ENCODE measurements around the gene AP2A2. TPM values are rescaled to one million over a fixed set of nuclear protein-coding genes. Genes with fewer than 3 reads are reported as not detected.

The AP2A2 gene
- total RNA-seq, 1 donor from 2014 or later = 92.0 TPM

DNA sequence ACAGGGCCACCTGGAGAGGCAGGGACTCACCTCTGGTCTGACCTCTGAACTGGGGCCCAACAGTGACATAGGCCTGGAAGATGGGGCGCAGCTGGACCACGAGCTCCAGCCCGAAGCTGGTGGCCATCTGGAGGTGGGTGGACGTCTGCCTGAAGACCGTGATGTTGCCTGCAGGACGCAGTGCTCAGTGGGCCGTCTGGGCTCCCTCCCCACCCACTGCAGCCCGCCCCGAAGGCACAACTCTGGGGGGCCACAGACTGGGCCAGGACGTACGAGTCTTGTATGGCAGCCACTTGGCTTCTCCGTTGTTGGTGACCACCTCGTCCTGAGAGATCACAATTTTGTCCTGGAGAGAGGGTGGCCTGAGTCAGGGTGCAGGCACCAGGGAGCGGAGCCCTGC lies 102.9 kb downstream of the AP2A2 start:
- H3K4me1 ChIP-seq = no peaks in the 10 kb centered on the region
- H3K36me3 ChIP-seq = no peaks in the 10 kb centered on the region
- no peak overlapping the region for H3K4me3 ChIP-seq
- H3K27me3 ChIP-seq = no peaks in the 10 kb centered on the region
- intact Hi-C loops (cut with DNase I) = no loop called here
- DNase-seq (no peak), ATAC-seq (no peak)
- no peaks in the 10 kb centered on the region for H3K9me3 ChIP-seq
- no peak overlapping the region for H3K27ac ChIP-seq
- TF ChIP-seq CTCF (IDR thresholded peaks at IDR 0.05) = no peak

DNA sequence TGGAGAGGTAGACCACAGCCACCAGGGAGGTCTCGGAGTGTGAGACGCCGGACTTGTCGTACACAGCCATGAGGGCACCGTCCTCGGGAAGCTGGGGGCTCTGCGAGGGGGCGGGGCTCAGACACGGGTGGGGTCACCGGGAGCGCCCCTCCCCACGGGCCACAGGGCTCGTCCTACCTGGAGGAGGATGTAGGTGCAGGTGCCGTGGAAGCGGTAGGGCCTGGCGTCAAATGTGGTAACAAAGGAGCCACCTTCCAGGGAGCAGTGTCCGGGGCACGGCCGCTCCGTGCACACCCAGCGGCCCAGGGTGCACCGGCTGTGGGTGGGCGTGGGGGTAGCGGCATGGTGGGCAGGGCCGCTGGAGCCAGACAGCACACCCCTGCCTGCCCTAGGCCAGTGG lies 103.4 kb downstream of the AP2A2 start:
- TF ChIP-seq CTCF (IDR thresholded peaks at IDR 0.05) = no peak
- intact Hi-C loops (cut with DNase I) = no loop called here
- DNase-seq = no peak

GRCh38 chr11:1029654-1030053 lies 104.0 kb downstream of the AP2A2 start:
- Histone ChIP-seq H3K27ac (no peak overlapping the region), H3K9me3 (no peaks in the 10 kb centered on the region), H3K4me3 (no peak overlapping the region), H3K36me3 (no peaks in the 10 kb centered on the region), H3K4me1 (no peaks in the 10 kb centered on the region), H3K27me3 (no peaks in the 10 kb centered on the region)
- TF ChIP-seq CTCF (IDR thresholded peaks at IDR 0.05) = no peak
- ATAC-seq (no peak), DNase-seq (no peak)
- intact Hi-C loops (cut with DNase I) = no loop called here

More for the DNA sequence above, 103.4 kb downstream of the AP2A2 start:
- no peaks in the 10 kb centered on the region for H3K36me3 ChIP-seq
- H3K9me3 ChIP-seq = no peaks in the 10 kb centered on the region
- no peaks in the 10 kb centered on the region for H3K4me1 ChIP-seq
- no peak overlapping the region for H3K27ac ChIP-seq
- ATAC-seq = no peak
- no peaks in the 10 kb centered on the region for H3K27me3 ChIP-seq
- no peak overlapping the region for H3K4me3 ChIP-seq

GRCh38 chr11:1030086-1030485 lies 104.4 kb downstream of the AP2A2 start:
- no peak overlapping the region for H3K27ac ChIP-seq
- H3K4me1 ChIP-seq = no peaks in the 10 kb centered on the region
- H3K4me3 ChIP-seq = no peak overlapping the region
- no peaks in the 10 kb centered on the region for H3K36me3 ChIP-seq
- DNase-seq = no peak
- no peaks in the 10 kb centered on the region for H3K27me3 ChIP-seq
- TF ChIP-seq CTCF (IDR thresholded peaks at IDR 0.05) = no peak
- intact Hi-C loops (cut with DNase I) = no loop called here
- ATAC-seq = no peak
- no peaks in the 10 kb centered on the region for H3K9me3 ChIP-seq

GRCh38 chr11:1030556-1030955 lies 104.9 kb downstream of the AP2A2 start:
- DNase-seq (no peak), ATAC-seq (no peak)
- Histone ChIP-seq H3K4me3 (no peak overlapping the region), H3K27me3 (no peaks in the 10 kb centered on the region), H3K9me3 (no peaks in the 10 kb centered on the region), H3K36me3 (no peaks in the 10 kb centered on the region), H3K27ac (no peak overlapping the region), H3K4me1 (no peaks in the 10 kb centered on the region)
- TF ChIP-seq CTCF (IDR thresholded peaks at IDR 0.05) = no peak
- intact Hi-C loops (cut with DNase I) = no loop called here
